ENCODE data around the gene ASIC5.

DNA sequence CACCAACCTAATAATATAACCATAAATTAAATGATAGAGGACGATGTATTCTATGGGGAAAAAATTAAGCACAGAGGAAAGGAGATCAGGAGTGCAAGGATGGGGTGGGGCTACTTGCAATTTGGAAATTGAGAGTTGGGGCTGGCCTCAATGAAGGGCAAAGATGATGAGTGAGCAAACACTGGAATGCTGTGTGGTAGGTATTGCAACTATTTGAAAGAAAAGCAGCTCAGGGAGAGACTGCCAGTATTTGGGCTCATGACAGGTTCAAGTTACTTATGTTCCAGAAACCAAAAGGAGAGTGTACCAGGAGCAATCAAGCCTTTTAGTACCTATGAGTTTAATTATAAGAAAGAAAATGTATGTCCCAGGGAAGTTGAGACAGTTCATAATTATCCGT, 47.4 kb downstream of the ASIC5 start:
- TF ChIP-seq EZH2 (IDR thresholded peaks at IDR 0.05; ENCODE audit: borderline replicate concordance) = no peak
- TF ChIP-seq, protein P1, sequence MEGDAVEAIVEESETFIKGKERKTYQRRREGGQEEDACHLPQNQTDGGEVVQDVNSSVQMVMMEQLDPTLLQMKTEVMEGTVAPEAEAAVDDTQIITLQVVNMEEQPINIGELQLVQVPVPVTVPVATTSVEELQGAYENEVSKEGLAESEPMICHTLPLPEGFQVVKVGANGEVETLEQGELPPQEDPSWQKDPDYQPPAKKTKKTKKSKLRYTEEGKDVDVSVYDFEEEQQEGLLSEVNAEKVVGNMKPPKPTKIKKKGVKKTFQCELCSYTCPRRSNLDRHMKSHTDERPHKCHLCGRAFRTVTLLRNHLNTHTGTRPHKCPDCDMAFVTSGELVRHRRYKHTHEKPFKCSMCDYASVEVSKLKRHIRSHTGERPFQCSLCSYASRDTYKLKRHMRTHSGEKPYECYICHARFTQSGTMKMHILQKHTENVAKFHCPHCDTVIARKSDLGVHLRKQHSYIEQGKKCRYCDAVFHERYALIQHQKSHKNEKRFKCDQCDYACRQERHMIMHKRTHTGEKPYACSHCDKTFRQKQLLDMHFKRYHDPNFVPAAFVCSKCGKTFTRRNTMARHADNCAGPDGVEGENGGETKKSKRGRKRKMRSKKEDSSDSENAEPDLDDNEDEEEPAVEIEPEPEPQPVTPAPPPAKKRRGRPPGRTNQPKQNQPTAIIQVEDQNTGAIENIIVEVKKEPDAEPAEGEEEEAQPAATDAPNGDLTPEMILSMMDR (IDR thresholded peaks at IDR 0.05; ENCODE audit: poor library complexity) = no peak

Measured in hepatocyte (in vitro differentiated cells).